PFSK-1 (cell line): ENCODE measurements around the gene PRKAG2.

Source experiments
- FOXP2 ChIP-seq: optimal IDR thresholded peaks from 2 replicates; pipeline ENCODE3; 2011; ENCODE audit warnings: borderline replicate concordance, control low read depth, inconsistent platforms; ENCODE audit not compliant: insufficient read depth; ENCODE audit errors: extremely low read length, extremely low read depth
- POLR2AphosphoS5 ChIP-seq: IDR thresholded peaks from 2 replicates; pipeline ENCODE4 v1.6.1; 2012; ENCODE audit warnings: low read depth, mild to moderate bottlenecking, control low read depth, low read length, moderate library complexity
- SIN3A ChIP-seq: IDR thresholded peaks from 2 replicates; pipeline ENCODE4 v1.6.1; 2012; ENCODE audit warnings: mild to moderate bottlenecking, low read length, moderate library complexity, borderline replicate concordance; ENCODE audit not compliant: insufficient read depth
- TAF1 ChIP-seq: IDR thresholded peaks from 2 replicates; pipeline ENCODE4 v1.6.1; 2012; ENCODE audit warnings: low read length, control low read depth, borderline replicate concordance; ENCODE audit not compliant: insufficient read depth
- TF ChIP-seq, protein P1 (sequence below), 2 experiments: IDR thresholded peaks; 2 replicates each; pipeline versions ENCODE4 v1.6.1 to v1.8.0; 2011 to 2012; ENCODE audit warnings: low read depth in 2 of 2, low read length in 2 of 2, control low read depth in 1 of 2, inconsistent platforms in 1 of 2, mild to moderate bottlenecking in 1 of 2, moderate library complexity in 1 of 2; ENCODE audit not compliant: insufficient read depth in 1 of 2

PRKAG2 gene

DNA sequence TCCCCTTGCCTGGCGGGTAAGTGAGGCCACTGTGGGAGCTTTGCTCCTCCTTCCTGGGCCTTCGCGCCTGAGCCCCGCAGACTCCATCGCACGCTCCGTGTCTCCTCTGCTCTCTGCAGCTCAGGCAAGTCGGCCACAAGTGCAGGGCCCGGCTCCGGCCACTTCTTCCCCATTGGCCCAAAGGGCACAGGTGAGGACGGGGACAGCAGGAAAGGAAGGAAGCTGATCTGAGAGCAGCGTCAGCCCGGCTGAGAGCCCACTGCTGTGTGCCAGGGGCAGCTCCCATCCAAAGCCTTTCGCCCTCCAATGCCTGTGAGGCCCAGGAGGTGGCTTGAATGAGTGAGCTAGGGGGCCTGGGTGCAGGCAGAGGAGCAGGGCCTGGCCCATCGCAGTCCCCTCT is 323.6 kb downstream of the PRKAG2 start:
- no peak for TF ChIP-seq SIN3A
- TF ChIP-seq POLR2AphosphoS5, result no peak

DNA sequence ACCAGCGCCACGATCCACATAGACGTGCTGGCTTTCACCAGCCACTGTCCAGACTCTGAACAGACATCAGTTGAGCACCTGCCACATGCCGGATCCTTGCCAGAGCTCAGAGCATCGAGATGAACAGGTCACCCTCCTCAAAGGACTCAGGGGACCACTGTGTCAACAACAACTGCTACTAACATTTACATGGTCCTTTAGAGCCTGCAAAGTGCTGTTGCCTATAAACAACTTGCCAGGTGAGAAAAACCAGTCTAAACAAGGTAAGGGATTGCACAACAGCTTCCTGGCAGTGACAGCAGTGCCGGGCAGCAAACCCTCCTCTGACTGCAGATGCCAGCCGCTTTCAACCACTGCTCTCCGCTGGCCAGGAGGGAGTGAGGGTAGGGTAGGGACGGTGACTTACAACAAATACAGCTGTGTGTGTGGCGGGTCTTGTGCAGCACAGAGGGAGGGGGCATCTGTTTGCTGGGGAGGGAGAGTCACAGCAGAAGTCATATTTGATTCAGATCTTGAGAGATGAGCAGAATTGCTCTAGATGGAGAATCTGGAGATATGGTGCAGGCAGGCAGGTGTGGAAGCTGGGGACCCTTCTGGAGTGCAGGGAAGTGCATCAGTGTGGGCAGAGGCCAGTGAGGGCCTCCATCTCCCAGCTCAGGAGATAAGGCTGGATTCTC is 324.4 kb downstream of the PRKAG2 start:
- TF ChIP-seq FOXP2 (no peak), TAF1 (no peak), SIN3A (no peak), POLR2AphosphoS5 (no peak)
- TF ChIP-seq, protein P1, sequence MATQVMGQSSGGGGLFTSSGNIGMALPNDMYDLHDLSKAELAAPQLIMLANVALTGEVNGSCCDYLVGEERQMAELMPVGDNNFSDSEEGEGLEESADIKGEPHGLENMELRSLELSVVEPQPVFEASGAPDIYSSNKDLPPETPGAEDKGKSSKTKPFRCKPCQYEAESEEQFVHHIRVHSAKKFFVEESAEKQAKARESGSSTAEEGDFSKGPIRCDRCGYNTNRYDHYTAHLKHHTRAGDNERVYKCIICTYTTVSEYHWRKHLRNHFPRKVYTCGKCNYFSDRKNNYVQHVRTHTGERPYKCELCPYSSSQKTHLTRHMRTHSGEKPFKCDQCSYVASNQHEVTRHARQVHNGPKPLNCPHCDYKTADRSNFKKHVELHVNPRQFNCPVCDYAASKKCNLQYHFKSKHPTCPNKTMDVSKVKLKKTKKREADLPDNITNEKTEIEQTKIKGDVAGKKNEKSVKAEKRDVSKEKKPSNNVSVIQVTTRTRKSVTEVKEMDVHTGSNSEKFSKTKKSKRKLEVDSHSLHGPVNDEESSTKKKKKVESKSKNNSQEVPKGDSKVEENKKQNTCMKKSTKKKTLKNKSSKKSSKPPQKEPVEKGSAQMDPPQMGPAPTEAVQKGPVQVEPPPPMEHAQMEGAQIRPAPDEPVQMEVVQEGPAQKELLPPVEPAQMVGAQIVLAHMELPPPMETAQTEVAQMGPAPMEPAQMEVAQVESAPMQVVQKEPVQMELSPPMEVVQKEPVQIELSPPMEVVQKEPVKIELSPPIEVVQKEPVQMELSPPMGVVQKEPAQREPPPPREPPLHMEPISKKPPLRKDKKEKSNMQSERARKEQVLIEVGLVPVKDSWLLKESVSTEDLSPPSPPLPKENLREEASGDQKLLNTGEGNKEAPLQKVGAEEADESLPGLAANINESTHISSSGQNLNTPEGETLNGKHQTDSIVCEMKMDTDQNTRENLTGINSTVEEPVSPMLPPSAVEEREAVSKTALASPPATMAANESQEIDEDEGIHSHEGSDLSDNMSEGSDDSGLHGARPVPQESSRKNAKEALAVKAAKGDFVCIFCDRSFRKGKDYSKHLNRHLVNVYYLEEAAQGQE (IDR thresholded peaks at IDR 0.05; ENCODE audit: insufficient read depth in 1 of 2, low read depth in 2 of 2, low read length in 2 of 2), result no peak

DNA sequence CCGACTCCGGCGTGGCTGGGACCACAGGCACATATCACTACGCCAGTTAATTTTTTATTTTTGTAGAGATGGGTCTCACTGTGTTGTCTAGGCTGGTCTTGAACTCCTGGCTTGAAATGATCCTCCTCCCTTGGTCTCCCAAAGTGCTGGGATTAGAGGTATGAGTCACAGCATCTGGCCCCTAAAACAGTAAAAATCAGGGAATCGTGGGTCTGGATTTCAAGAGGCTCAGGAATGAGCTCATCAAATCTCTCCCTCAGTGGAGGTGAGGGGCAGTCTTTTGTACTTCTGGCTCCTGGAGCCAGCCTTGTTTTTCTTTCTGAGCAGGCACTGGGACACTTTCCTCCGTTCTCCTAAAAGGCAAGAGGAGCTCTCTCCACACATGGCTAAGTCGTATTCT is 325.1 kb downstream of the PRKAG2 start:
- TF ChIP-seq POLR2AphosphoS5, result no peak
- TF ChIP-seq, protein P1 (IDR thresholded peaks at IDR 0.05; ENCODE audit: insufficient read depth in 1 of 2, low read depth in 2 of 2, low read length in 2 of 2), result no peak
- TF ChIP-seq SIN3A, result no peak
- TF ChIP-seq FOXP2, result no peak
- TF ChIP-seq TAF1, result no peak

DNA sequence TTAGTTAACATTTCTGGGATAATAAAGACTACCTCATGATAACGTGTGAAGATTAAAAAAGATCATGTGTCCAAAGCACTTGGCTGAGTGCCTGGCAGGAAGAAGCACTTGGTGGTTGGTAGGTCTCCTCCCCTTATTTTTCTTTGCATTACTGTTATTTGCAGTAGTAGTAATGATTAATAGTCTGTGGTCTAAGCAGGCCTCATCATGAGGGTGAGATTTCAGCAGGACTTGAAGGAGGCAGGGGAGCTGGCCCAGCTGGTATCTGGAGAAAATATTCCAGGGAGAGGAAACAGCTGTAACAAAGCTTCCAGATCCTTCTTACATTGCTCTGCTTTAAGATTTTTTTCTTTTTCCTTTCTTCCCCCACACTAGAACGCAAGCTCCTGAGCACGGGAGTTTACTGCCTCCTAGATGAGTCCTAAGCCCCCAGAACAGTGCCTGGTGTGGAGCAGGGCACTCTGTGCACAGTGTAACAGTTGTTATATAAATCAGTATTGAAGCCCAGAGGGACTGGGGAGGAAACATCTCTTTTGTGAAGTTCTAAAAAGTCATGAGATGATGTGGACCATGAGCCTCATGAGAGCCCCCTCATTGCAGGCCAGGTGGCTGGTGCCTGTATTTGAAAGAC is 326.1 kb downstream of the PRKAG2 start:
- TF ChIP-seq TAF1 (no peak), POLR2AphosphoS5 (no peak), SIN3A (no peak), FOXP2 (no peak)
- TF ChIP-seq, protein P1 (IDR thresholded peaks at IDR 0.05; ENCODE audit: insufficient read depth in 1 of 2, low read depth in 2 of 2, low read length in 2 of 2), result no peak

DNA sequence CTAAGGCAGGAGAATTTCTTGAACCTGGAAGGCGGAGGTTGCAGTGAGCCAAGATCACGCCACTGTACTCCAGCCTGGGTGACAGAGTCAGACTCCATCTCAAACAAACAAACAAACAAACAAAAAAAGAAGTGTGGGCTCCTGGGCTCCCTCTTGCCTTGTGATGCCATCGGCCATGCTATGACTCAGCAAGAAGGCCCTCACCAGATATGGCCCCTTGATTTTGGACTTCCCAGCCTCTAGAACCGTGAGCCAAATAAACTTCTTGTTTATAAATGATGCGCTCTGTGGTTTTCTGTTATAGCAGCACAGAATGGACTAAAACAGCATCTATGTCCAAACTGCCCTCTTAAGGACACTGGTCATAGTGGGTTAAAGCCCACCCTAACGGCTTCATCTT is 327.3 kb downstream of the PRKAG2 start:
- TF ChIP-seq, protein P1 (IDR thresholded peaks at IDR 0.05; ENCODE audit: insufficient read depth in 1 of 2, low read depth in 2 of 2, low read length in 2 of 2), result no peak
- no peak for TF ChIP-seq FOXP2
- TF ChIP-seq SIN3A, result no peak
- no peak for TF ChIP-seq TAF1
- TF ChIP-seq POLR2AphosphoS5, result no peak
